CD1c-positive myeloid dendritic cell (primary cell): ENCODE results near the gene LPCAT1.

Experiments used
- DNase-seq: peaks from one replicate; pipeline ENCODE4 v3.0.0-alpha.2; 2016; ENCODE audit errors: extremely low spot score

LPCAT1 gene

GRCh38 chr5:1554410-1554967 is 30.7 kb upstream of the LPCAT1 start:
- DNase-seq, result no peak

- no peak for DNase-seq
Measured at GRCh38 chr5:1553539-1554409, 30.0 kb upstream of the LPCAT1 start.

GRCh38 chr5:1552521-1553255 is 28.9 kb upstream of the LPCAT1 start:
- no peak for DNase-seq

GRCh38 chr5:1551426-1552301 is 27.9 kb upstream of the LPCAT1 start:
- DNase-seq, result no peak

GRCh38 chr5:1550287-1551076 is 26.7 kb upstream of the LPCAT1 start:
- DNase-seq, result no peak

GRCh38 chr5:1549475-1550030 is 25.8 kb upstream of the LPCAT1 start:
- DNase-seq, result no peak

DNA sequence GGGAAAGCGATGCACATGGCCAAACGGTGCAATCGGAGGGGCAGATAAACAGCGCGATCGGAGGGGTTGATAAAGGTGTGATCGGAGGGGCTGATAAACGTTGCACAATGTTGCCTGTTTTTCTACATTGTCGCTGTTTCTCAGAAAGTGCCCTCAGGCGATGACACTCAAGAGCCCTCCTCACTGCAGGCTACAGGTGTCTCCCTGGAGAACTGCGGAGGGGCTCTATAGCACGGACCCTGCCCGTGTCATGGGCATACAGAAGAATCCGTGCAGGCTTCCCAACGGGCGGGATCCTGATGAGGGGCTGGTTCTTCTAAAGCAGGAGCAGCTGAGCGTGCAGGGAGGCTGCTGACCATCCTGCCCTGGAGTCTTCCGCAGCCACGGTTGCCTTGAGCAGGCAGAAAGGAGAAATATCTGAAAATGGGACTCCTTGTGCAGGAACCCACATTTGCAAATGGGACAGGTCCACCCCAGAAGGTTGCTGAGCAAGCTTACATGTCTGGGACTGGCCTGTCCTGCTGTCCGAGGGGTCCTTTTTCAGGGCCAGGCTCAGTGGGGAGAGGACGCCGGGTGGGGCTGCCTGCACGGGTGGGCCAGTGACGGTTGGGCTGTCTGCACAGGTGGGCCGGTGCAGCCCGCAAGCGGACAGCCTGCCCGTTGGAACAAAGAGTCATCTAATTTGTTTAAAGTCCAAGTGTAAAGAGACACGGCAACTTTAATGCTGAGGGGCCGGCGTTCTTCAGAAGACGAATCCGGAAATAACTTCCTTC is 25.1 kb upstream of the LPCAT1 start:
- DNase-seq, result no peak

GRCh38 chr5:1547655-1548054 is 23.9 kb upstream of the LPCAT1 start:
- no peak for DNase-seq

- no peak for DNase-seq
Measured at GRCh38 chr5:1547236-1547635, 23.5 kb upstream of the LPCAT1 start.

DNA sequence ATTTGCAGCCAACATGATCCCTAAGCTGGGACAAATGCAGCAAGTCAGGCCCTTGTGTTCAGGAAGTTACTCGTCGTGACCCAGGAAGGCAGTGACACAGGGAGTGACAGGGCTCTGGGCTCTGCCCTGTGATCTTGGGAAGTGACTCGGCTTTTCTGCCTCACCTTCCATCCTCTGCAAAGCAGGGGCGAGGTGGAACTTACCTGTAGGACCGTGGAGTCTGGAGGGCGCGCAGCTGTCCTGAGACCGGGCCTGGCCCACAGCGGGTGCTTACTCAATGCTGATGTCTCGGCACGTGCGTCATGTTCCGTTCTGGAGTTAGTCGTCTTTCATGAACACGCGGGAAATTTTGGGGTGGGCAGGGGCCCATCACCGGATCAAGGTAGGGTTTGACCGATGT is 22.8 kb upstream of the LPCAT1 start:
- DNase-seq, result no peak

DNA sequence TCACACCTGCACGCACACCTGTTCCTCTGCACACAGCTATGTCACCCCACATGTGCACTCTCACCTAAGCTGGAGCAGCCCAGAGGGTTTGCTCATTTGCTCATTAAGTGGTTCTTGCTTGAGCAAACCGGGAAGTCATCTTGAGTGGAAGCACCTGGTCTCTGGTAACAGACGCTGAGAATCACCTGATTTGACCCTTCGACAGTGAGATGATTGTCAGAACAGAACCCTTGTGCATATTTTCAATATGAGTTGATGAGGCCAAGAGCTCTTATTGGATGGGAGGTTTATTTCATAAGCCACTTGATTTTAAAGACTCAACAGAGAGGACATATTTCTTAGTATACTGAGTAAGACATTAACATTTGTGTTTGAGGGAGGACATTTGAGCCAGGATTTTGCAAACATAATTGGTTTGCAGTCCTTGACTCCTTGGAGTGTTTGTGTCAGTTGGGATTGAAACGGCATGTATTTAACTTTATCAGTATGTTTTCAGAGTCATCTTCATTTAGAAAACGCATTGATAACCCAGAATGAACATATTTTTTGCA is 22.1 kb upstream of the LPCAT1 start:
- DNase-seq, result no peak

DNA sequence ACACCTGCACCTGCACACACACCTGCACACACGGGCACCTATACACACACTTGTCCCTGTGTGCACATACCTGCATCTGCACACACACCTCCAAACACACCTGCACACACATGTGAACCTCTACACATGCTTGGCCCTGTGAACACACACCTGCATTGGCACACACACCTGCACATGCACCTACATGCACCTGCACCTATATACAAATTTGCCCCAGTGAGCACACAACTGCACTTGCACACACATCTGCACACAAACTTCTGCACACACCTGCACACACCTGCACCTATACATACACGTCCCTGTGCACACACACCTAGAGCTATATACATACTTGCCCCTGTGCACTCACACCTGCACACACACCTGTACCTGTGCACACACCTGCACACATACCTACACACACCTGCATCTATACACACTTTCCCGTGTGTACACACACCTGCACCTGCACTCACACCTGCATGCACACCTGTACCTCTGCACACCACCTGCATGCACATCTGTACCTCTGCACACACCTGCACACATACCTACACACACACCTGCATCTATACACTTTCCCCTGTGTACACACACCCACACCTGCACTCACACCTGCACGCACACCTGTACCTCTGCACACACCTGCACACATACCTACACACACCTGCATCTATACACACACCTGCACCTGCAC is 21.5 kb upstream of the LPCAT1 start:
- no peak for DNase-seq

DNA sequence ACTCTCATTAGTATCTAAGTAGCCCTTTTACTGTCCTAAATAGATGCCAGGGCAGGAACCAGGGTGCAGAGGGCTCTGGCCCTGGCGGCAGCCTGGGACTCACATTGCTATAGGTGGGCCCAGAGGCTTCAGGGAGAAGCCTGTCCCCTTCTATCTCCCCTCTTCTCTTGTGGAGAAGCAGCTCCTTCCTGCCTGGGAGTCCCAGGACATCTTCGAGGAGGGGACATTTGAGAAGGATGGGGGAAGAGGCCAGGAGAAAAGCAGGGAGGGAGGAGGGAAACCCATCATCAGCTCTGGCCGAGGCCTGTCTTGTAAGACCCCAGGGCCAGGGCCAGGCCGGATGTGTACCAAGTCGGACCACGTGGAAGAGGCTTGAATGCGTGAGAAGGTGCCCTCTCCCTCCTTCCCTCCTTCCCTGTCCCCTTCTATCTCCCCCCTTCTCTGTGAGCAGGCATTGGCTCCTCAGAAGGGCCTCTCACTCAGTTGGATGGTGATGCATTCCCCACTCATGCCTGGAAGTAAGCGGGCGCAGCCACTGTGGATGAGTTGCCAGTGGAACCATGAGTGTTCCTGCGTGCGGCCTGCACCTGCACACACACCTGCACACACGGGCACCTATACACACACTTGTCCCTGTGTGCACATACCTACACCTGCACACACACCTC is 20.7 kb upstream of the LPCAT1 start:
- no peak for DNase-seq

GRCh38 chr5:1543398-1544293 is 19.9 kb upstream of the LPCAT1 start:
- DNase-seq, result no peak

- no peak for DNase-seq
Measured at GRCh38 chr5:1542781-1543180, 19.0 kb upstream of the LPCAT1 start.

- no peak for DNase-seq
Measured at GRCh38 chr5:1541702-1542400, 18.1 kb upstream of the LPCAT1 start.
